Measurements from ENCODE around the gene SRRM4. TPM values are rescaled to one million over a fixed set of nuclear protein-coding genes. Genes with fewer than 3 reads are reported as not detected.

The SRRM4 gene
- polyA plus RNA-seq, 1 donor (not counting 4 experiments of a cell fraction or from before 2014, with no cell fraction given): not detected

GRCh38 chr12:119075918-119076317 lies 94.6 kb downstream of the SRRM4 start:
- dilution Hi-C loops (cut with MboI; ENCODE audit: extremely low pct_ligation_motif_present, low sequenced_read_pairs): no loop called here
- H3K9ac ChIP-seq (ENCODE audit: control insufficient read depth, extremely low read depth, insufficient read depth, low read length): no peak overlapping the region
- no peaks in the 10 kb centered on the region for H3K9me1 ChIP-seq (ENCODE audit: control insufficient read depth, extremely low read depth, insufficient read depth, low read length)
- no peak overlapping the region for H3K4me3 ChIP-seq (ENCODE audit: control insufficient read depth in 2 of 3, extremely low read depth in 1 of 3, insufficient read depth in 2 of 3, low read depth in 1 of 3, low read length in 3 of 3)
- FAIRE-seq (no peak), DNase-seq (ENCODE audit: low read depth, low spot score) (no peak)
- no peak overlapping the region for H2AFZ ChIP-seq (ENCODE audit: control insufficient read depth, low read length)
- no peak for TF ChIP-seq EZH2 (IDR thresholded peaks at IDR 0.05; ENCODE audit: low read length)
- no peak for TF ChIP-seq CTCF (optimal IDR thresholded peaks at IDR 0.05 in 1 of 3, IDR thresholded peaks at IDR 0.05 in 1 of 3, conservative IDR thresholded peaks at IDR 0.05 in 1 of 3; ENCODE audit: extremely low read depth in 1 of 3, insufficient read depth in 2 of 3, low read length in 3 of 3)
- no peaks in the 10 kb centered on the region for H4K20me1 ChIP-seq (ENCODE audit: control insufficient read depth, extremely low read depth, insufficient read depth, low read length)
- no peaks in the 10 kb centered on the region for H3K4me1 ChIP-seq (ENCODE audit: control insufficient read depth, extremely low read depth, insufficient read depth, low read length)
- H3K79me2 ChIP-seq (ENCODE audit: control insufficient read depth, insufficient read depth, low read length): no peaks in the 10 kb centered on the region
- H3K9me3 ChIP-seq (ENCODE audit: control insufficient read depth, low read depth, low read length): peaks cover 9% of the 10 kb centered on the region
- no peaks in the 10 kb centered on the region for H3K27me3 ChIP-seq (ENCODE audit: control insufficient read depth, extremely low read depth, insufficient read depth, low read length)
- H3K4me2 ChIP-seq (ENCODE audit: control insufficient read depth, extremely low read depth, insufficient read depth, low read depth, low read length): no peak overlapping the region
- no peak overlapping the region for H3K27ac ChIP-seq (ENCODE audit: control insufficient read depth, insufficient read depth, low read length)
- H3K36me3 ChIP-seq (ENCODE audit: control insufficient read depth in 2 of 2, extremely low read depth in 1 of 2, insufficient read depth in 2 of 2, low read length in 2 of 2): no peaks in the 10 kb centered on the region

- no peak for DNase-seq (ENCODE audit: low read depth, low spot score)
- H3K36me3 ChIP-seq (ENCODE audit: control insufficient read depth in 2 of 2, extremely low read depth in 1 of 2, insufficient read depth in 2 of 2, low read length in 2 of 2): no peaks in the 10 kb centered on the region
- FAIRE-seq: no peak
- no peaks in the 10 kb centered on the region for H3K27me3 ChIP-seq (ENCODE audit: control insufficient read depth, extremely low read depth, insufficient read depth, low read length)
- no peaks in the 10 kb centered on the region for H3K79me2 ChIP-seq (ENCODE audit: control insufficient read depth, insufficient read depth, low read length)
- H3K4me3 ChIP-seq (ENCODE audit: control insufficient read depth in 2 of 3, extremely low read depth in 1 of 3, insufficient read depth in 2 of 3, low read depth in 1 of 3, low read length in 3 of 3): no peak overlapping the region
- dilution Hi-C loops (cut with MboI; ENCODE audit: extremely low pct_ligation_motif_present, low sequenced_read_pairs): no loop called here
- H2AFZ ChIP-seq (ENCODE audit: control insufficient read depth, low read length): no peak overlapping the region
- no peak overlapping the region for H3K9ac ChIP-seq (ENCODE audit: control insufficient read depth, extremely low read depth, insufficient read depth, low read length)
- no peak for TF ChIP-seq EZH2 (IDR thresholded peaks at IDR 0.05; ENCODE audit: low read length)
- no peak for TF ChIP-seq CTCF (optimal IDR thresholded peaks at IDR 0.05 in 1 of 3, IDR thresholded peaks at IDR 0.05 in 1 of 3, conservative IDR thresholded peaks at IDR 0.05 in 1 of 3; ENCODE audit: extremely low read depth in 1 of 3, insufficient read depth in 2 of 3, low read length in 3 of 3)
- no peaks in the 10 kb centered on the region for H3K4me1 ChIP-seq (ENCODE audit: control insufficient read depth, extremely low read depth, insufficient read depth, low read length)
- H4K20me1 ChIP-seq (ENCODE audit: control insufficient read depth, extremely low read depth, insufficient read depth, low read length): no peaks in the 10 kb centered on the region
- H3K27ac ChIP-seq (ENCODE audit: control insufficient read depth, insufficient read depth, low read length): no peak overlapping the region
- H3K4me2 ChIP-seq (ENCODE audit: control insufficient read depth, extremely low read depth, insufficient read depth, low read depth, low read length): no peak overlapping the region
- peaks cover 9% of the 10 kb centered on the region for H3K9me3 ChIP-seq (ENCODE audit: control insufficient read depth, low read depth, low read length)
- no peaks in the 10 kb centered on the region for H3K9me1 ChIP-seq (ENCODE audit: control insufficient read depth, extremely low read depth, insufficient read depth, low read length)
These were observed 98.2 kb downstream of the SRRM4 start for GRCh38 chr12:119079530-119079929.

All from keratinocyte (primary cell).